IPS-18c (cell line): ENCODE data around the gene TBC1D21.

Experiments used
- H3K4me3 ChIP-seq: 2 replicates; pipeline ENCODE4 v1.7.0; 2013; ENCODE audit warnings: low read depth, mild to moderate bottlenecking, low read length, moderate library complexity; ENCODE audit not compliant: insufficient read depth
- H3K9me3 ChIP-seq: one replicate; pipeline ENCODE4 v1.6.1; 2013; ENCODE audit warnings: mild to moderate bottlenecking, low read length, moderate library complexity; ENCODE audit not compliant: control insufficient read depth, insufficient read depth

The TBC1D21 gene

GRCh38 chr15:73881579-73882320 lies 8.4 kb downstream of the TBC1D21 start:
- Histone ChIP-seq H3K4me3 (no peak overlapping the region), H3K9me3 (peaks cover 3% of the 10 kb centered on the region)

DNA sequence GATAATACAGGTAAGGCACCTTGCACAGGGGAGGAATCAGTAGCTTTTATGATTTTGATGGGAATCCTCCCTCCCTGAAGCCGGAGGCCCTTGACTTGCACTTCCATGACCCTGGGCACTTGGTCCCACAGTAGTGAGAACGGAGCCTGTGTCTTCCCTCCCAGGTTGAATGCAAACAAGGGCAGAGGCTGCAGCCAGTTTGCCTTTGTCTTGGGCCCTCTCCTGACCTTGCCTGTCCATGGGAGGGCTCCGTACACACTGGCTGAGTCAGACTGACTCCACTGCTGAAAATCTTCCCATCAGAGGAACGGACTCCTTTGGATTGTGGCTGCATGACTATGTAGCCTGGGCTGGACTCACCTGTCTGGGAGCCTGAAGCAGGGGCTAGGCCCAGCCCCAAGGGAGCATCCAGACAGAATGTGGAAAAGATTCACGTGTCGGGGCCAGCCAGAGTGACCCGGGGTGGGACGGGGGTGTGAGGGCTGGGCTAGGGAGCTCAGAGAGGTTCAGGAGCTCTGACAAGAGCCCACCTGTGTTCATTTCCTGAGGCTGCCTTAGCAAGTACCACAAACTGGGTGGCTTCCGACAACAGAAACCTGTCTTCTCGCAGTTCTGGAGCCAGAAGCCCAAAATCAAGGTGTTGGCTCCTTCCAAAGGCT lies 9.5 kb downstream of the TBC1D21 start:
- Histone ChIP-seq H3K4me3 (no peak overlapping the region), H3K9me3 (peaks cover 3% of the 10 kb centered on the region)

GRCh38 chr15:73884159-73884558 lies 10.8 kb downstream of the TBC1D21 start:
- Histone ChIP-seq H3K4me3 (no peak overlapping the region), H3K9me3 (peaks cover 3% of the 10 kb centered on the region)

GRCh38 chr15:73885954-73886700 lies 12.8 kb downstream of the TBC1D21 start:
- Histone ChIP-seq H3K4me3 (no peak overlapping the region), H3K9me3 (peaks cover 3% of the 10 kb centered on the region)

GRCh38 chr15:73886717-73887345 lies 13.5 kb downstream of the TBC1D21 start:
- Histone ChIP-seq H3K9me3 (peaks cover 3% of the 10 kb centered on the region), H3K4me3 (no peak overlapping the region)

GRCh38 chr15:73887481-73887880 lies 14.1 kb downstream of the TBC1D21 start:
- H3K9me3 ChIP-seq, result peaks cover 4% of the 10 kb centered on the region
- no peak overlapping the region for H3K4me3 ChIP-seq

- H3K4me3 ChIP-seq, result no peak overlapping the region
Measured at GRCh38 chr15:73888224-73889041, 15.1 kb downstream of the TBC1D21 start.

DNA sequence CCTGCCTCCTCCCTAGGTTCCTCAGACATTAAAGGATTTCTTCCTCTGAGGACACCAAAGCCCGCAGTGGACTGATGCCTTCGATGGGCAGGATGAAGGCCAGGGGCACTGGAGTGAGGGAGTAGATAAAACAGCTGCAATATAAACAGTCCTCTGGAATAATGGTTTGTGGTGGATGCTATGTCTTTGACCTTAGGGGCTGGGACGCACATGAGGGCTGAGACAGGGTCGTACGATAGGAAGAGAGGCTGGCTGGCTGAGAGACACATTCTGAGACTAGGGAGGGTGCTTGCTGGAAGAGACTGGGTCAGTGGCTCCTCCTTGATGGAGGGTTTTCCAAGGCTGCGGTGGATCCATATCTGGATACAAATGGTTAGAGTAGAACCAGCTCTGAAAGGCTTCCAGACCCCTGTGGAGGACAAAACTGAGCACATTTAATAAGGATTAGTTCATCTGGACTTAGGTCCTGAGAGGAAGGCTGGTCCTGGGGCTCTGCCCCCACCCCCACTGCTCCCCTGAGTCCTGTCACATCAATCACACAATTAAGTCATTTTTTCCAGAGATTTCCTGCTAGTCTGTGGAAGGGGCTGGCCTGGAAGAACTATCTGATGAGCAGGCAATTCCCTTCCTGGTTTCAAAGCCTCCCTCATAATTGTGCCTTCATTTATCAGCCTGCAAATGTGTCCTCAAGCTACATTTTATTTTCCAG lies 15.8 kb downstream of the TBC1D21 start:
- H3K9me3 ChIP-seq, result peaks cover 6% of the 10 kb centered on the region
- H3K4me3 ChIP-seq, result no peak overlapping the region

More at GRCh38 chr15:73888224-73889041, 15.1 kb downstream of the TBC1D21 start:
- peaks cover 6% of the 10 kb centered on the region for H3K9me3 ChIP-seq

- Histone ChIP-seq H3K9me3 (peaks cover 6% of the 10 kb centered on the region), H3K4me3 (no peak overlapping the region)
Measured at GRCh38 chr15:73889762-73890124, 16.4 kb downstream of the TBC1D21 start.

DNA sequence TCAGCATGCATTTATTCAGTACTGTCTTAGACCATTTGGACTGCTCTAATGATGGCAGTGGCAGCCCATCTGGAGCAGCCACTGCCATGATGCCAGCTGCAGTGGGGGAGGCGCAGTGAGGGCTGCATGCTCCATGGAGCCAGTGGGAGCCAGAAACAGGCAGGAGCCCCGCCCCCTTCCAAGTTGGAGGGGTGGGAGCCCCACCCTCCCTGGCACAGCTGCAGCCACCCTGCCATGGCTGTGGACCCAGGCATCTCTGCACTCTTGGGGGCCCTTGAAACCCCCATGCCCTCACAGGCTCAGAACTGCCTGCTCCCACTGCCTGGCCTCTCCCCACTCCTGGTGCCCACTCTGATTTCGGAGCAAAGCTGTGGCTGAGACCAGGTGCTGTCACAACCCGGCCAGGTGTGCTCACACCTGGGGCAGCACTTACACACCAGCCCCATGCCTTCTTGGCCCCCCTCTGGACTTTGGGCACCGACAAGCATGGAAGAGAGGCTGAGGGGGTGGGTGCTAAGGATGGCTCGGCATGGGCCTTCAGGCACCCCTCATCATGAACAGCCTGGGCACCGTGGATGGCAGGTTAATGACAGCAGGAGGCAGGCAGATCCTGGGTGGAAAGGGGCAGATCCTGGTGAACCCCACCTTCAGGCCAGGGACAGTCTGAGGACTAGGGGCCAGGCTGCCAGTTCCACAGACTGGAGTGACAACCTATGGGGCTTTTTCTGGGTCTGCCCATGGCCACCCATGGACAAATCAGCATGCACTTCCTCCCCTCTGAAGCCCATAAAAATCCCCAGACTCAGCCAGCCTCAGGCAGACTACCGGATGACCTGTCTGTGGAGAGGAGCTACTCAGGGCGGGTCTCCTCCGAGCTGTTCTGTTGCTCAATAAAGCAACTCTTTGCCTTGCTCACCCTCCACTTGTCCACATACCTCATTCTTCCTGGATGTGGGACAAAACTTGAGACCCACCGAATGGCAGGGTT lies 18.3 kb downstream of the TBC1D21 start:
- H3K9me3 ChIP-seq, result peaks cover 6% of the 10 kb centered on the region
- no peak overlapping the region for H3K4me3 ChIP-seq

GRCh38 chr15:73892446-73893226 lies 19.3 kb downstream of the TBC1D21 start:
- peaks cover 6% of the 10 kb centered on the region for H3K9me3 ChIP-seq
- no peak overlapping the region for H3K4me3 ChIP-seq

DNA sequence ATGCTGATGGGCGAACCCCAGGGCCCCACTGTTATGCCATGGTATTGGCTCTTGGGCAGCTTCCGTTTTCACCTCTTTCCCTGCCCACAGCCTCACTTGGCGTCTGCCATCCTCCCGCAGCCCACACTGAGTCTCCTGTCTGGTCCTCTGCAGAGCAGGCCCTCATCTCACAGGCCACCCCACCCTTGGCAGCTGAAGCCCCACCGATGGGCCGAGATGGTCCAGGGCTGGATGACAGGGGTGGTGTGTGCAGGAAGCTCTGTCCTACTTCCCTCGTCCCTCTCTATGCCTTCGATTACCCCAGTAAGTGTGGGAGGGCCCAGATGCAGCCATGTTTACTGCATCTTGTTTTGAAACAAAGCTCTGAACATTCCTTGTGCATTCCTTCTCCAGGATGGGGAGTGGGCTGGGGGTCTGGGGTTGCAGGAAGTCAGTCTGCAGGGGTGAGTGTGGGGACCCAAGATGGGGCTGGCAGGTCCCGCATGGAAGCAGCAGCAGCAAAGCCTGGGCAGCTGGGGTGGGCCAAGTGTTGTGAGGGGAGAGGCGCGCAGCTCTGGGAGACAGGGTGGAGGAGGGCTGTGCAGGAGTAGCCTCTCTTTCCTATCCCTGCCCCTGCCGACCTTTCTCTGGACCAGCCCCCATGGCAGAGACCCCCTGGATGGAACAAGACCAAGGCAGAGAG lies 20.9 kb downstream of the TBC1D21 start:
- H3K9me3 ChIP-seq, result peaks cover 6% of the 10 kb centered on the region

DNA sequence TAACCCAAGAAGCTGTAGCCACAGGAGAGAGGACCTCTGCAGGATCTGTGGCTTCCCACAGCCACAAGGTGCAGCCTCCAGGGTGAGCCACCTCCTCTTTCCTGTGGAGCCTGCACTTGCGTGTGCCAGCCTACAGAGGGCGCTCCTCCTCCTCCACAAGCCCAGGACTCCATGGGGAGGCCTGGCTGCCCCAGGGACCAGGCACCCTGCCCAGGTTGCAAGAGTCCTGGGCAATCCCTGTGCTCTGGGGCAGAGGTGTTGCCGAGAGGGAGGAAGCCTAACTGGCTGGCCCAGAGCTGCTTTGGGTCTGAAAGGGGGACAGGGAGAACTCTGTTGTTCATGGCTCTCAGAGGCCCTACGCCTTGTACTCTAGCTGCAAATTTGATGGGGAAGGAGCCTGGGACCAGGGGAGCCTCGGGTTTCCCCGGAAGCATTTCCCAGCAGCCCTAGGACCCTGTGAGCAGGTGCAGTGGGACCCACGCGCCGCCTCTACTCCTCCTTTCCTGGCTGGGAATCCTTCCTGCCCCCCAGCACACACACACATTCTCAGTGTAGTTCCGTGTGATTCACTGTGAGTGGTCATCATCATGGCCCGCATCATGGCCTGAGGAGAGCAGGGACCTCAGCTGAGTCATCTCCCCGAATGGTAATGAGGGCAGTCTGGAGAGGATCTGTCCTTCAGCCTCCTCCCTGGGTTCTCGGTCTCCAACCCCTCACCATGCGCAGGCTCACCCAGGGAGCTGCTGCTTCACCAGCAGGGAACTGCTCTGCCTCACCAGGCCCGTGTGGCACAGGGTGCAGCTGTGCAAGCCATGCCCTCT lies 24.3 kb downstream of the TBC1D21 start:
- Histone ChIP-seq H3K9me3 (peaks cover 2% of the 10 kb centered on the region), H3K4me3 (no peak overlapping the region)

More for the DNA sequence above, 20.9 kb downstream of the TBC1D21 start:
- H3K4me3 ChIP-seq, result no peak overlapping the region
